HG03354 (cell line): ENCODE results near the gene CANX.
A peak's percentile ranks its signal among the peaks of the same experiment; 100 is the strongest.
"Not testable (repeated sequence)": the region's sequence is repeated elsewhere in the genome, so short reads cannot be mapped to it uniquely, and the experiment has no call there.

ENCODE experiments used
- ATAC-seq: cut with Tn5 transposase; IDR thresholded peaks from one replicate; pipeline ENCODE4 v1.9.1; 2021; ENCODE audit warnings: mild to moderate bottlenecking; ENCODE audit not compliant: unreplicated experiment, poor library complexity, severe bottlenecking

Gene CANX

GRCh38 chr5:179698935-179699615 is at the start of gene CANX:
CANX (plus strand) TSS chr5:179698967; CDS start chr5:179705682, 6,715 bp downstream.
- peak; percentile 0 for ATAC-seq

GRCh38 chr5:179649166-179649703 is 49.5 kb upstream of the CANX start:
- ATAC-seq: not testable (repeated sequence)

- not testable (repeated sequence) for ATAC-seq
Observed at GRCh38 chr5:179650245-179650644, 48.5 kb upstream of the CANX start.

- ATAC-seq: not testable (repeated sequence)
Observed at GRCh38 chr5:179653135-179653534, 45.6 kb upstream of the CANX start.

- ATAC-seq: peak; percentile 95
Observed at GRCh38 chr5:179657302-179658178, 41.2 kb upstream of the CANX start.

- peak; percentile 73 for ATAC-seq
Observed at GRCh38 chr5:179658179-179658856, 40.4 kb upstream of the CANX start.

GRCh38 chr5:179661647-179662046 is 37.1 kb upstream of the CANX start:
- ATAC-seq: not testable (repeated sequence)

GRCh38 chr5:179668391-179668790 is 30.4 kb upstream of the CANX start:
- no peak for ATAC-seq

GRCh38 chr5:179678223-179679013 is 20.3 kb upstream of the CANX start:
- peak; percentile 92 for ATAC-seq

- no peak for ATAC-seq
Observed at GRCh38 chr5:179679014-179679674, 19.6 kb upstream of the CANX start.

GRCh38 chr5:179680014-179680779 is 18.6 kb upstream of the CANX start:
- ATAC-seq: no peak

- ATAC-seq: no peak
Observed at GRCh38 chr5:179680780-179681401, 17.9 kb upstream of the CANX start, which contains the start of gene CBY3. CBY3 (minus strand) TSS chr5:179681034; CDS start chr5:179680918, 116 bp downstream.

GRCh38 chr5:179689212-179689611 is 9.6 kb upstream of the CANX start:
- not testable (repeated sequence) for ATAC-seq

- no peak for ATAC-seq
Observed at GRCh38 chr5:179694561-179694960, 4.2 kb upstream of the CANX start.

- no peak for ATAC-seq
Observed at GRCh38 chr5:179696603-179697002, 2.2 kb upstream of the CANX start.

GRCh38 chr5:179697108-179697507 is 1.7 kb upstream of the CANX start:
- ATAC-seq: no peak

- not testable (repeated sequence) for ATAC-seq
Observed at GRCh38 chr5:179697543-179697942, 1.2 kb upstream of the CANX start.
